Tibial nerve (tissue), 3 donors: ENCODE results near the gene PTGER1.

ENCODE experiments used
- CTCF ChIP-seq, 5 experiments: fragments of 200-600 bp in 3 of 5; fragments of 450-650 bp in 2 of 5; sonication (generic) in 3 of 5; IDR thresholded peaks; one replicate each; pipeline ENCODE4 v1.5.1; 2016 to 2019; ENCODE audit warnings: antibody characterized with exemption in 5 of 5, mild to moderate bottlenecking in 3 of 5, moderate library complexity in 2 of 5
- POLR2A ChIP-seq, 2 donors: fragments of 450-650 bp; IDR thresholded peaks; one replicate each; pipeline ENCODE4 v1.6.1; 2017; ENCODE audit warnings: antibody characterized with exemption in 2 of 2, mild to moderate bottlenecking in 2 of 2, moderate library complexity in 2 of 2

GRCh38 chr19:14517446-14517839 lies 42.3 kb upstream of the PTGER1 start:
- no peak for TF ChIP-seq CTCF (IDR thresholded peaks at IDR 0.05)
- no peak for TF ChIP-seq POLR2A (IDR thresholded peaks at IDR 0.05)
